Activated T-cell treated with anti-CD3 and anti-CD28 coated beads for 48 hours (primary cell): Measurements from ENCODE around the gene PANK3.
"Not testable (repeated sequence)": the region's sequence is repeated elsewhere in the genome, so short reads cannot be mapped to it uniquely, and the experiment has no call there.

Experiments used
- DNase-seq: peaks from one replicate; pipeline ENCODE4 v3.0.0-alpha.2; 2020; ENCODE audit warnings: low read depth

PANK3 gene

GRCh38 chr5:168592014-168592368 is 12.8 kb upstream of the PANK3 start:
- DNase-seq = no peak

- DNase-seq = no peak
Observed at GRCh38 chr5:168591302-168592013, 12.3 kb upstream of the PANK3 start.

GRCh38 chr5:168590666-168591065 is 11.5 kb upstream of the PANK3 start:
- DNase-seq = no peak

- no peak for DNase-seq
Observed at GRCh38 chr5:168587987-168588386, 8.8 kb upstream of the PANK3 start.

- DNase-seq = no peak
Observed at GRCh38 chr5:168585119-168585856, 6.1 kb upstream of the PANK3 start.

- no peak for DNase-seq
Observed at GRCh38 chr5:168583742-168584482, 4.7 kb upstream of the PANK3 start.

- not testable (repeated sequence) for DNase-seq
Observed at GRCh38 chr5:168580814-168581469, 1.8 kb upstream of the PANK3 start.

- DNase-seq = no peak
Observed at GRCh38 chr5:168580227-168580508, 1.0 kb upstream of the PANK3 start.

GRCh38 chr5:168579488-168580226 is 489 bp upstream of the PANK3 start:
- peak; percentile 93 for DNase-seq

- no peak for DNase-seq
Observed at GRCh38 chr5:168578006-168578405, 1.2 kb downstream of the PANK3 start.

- DNase-seq = no peak
Observed at GRCh38 chr5:168575391-168576372, 3.5 kb downstream of the PANK3 start.

- DNase-seq = not testable (repeated sequence)
Observed at GRCh38 chr5:168574156-168574555, 5.0 kb downstream of the PANK3 start.

GRCh38 chr5:168573663-168574062 is 5.5 kb downstream of the PANK3 start:
- not testable (repeated sequence) for DNase-seq

GRCh38 chr5:168570490-168571328 is 8.5 kb downstream of the PANK3 start:
- no peak for DNase-seq

- no peak for DNase-seq
Observed at GRCh38 chr5:168568738-168569137, 10.4 kb downstream of the PANK3 start.

- no peak for DNase-seq
Observed at GRCh38 chr5:168563959-168564358, 15.2 kb downstream of the PANK3 start.

- no peak for DNase-seq
Observed at GRCh38 chr5:168562279-168562678, 16.9 kb downstream of the PANK3 start.

- DNase-seq = no peak
Observed at GRCh38 chr5:168557389-168557788, 21.8 kb downstream of the PANK3 start.

GRCh38 chr5:168553377-168554130 is 25.6 kb downstream of the PANK3 start:
- no peak for DNase-seq
